HCT116 (cell line): ENCODE measurements around the gene ARHGAP23. TPM values are rescaled to one million over a fixed set of nuclear protein-coding genes. Genes with fewer than 3 reads are reported as not detected.
A peak's percentile ranks its signal among the peaks of the same experiment; 100 is the strongest.
"Not testable (repeated sequence)": the region's sequence is repeated elsewhere in the genome, so short reads cannot be mapped to it uniquely, and the experiment has no call there.

Experiments used
- ATAC-seq: fragments of 200-7000 bp; cut with Tn5 transposase; 2 replicates; pipeline ENCODE4 v1.9.1; 2020; ENCODE audit warnings: mild to moderate bottlenecking, moderate library complexity
- BruUV-seq: library from RNA; stranded (reverse); fragments of 400-500 nt; replicated peaks from 2 replicates; lab custom pipeline; 2021; lab: Mats Ljungman, UMichigan
- CTCF ChIA-PET: fragments of 300-600 bp; sonication (Branson Sonifier 250); formaldehyde crosslinking; loops from one replicate; lab custom pipeline; 2021; ENCODE audit warnings: antibody characterized with exemption; lab: Charles Lee
- POLR2A ChIA-PET: fragments of 300-600, 350-600 bp; sonication (Branson Sonifier 250); formaldehyde crosslinking; loops from one replicate; lab custom pipeline; 2021; ENCODE audit warnings: antibody characterized with exemption; lab: Charles Lee
- RAD21 ChIA-PET, 2 experiments: fragments of 300-600 bp; sonication (Branson Sonifier 250); formaldehyde crosslinking; loops; one replicate each; lab custom pipeline; 2023; ENCODE audit warnings: low total read pairs in 2 of 2; ENCODE audit not compliant: uncharacterized antibody in 2 of 2, unreplicated experiment in 2 of 2, low non-redundant PET in 1 of 2; lab: Charles Lee
- DNase-seq: peaks from one replicate; pipeline ENCODE4 v3.0.0-alpha.2; 2010; ENCODE audit warnings: low read depth, low spot score
- H2AFZ ChIP-seq: fragments of 200-600 bp; shearing (Covaris generic), sonication (generic); 2 replicates; pipeline ENCODE4 v1.6.1; 2017; ENCODE audit warnings: low read depth, mixed run types, mixed read lengths, antibody characterized with exemption, low read length; ENCODE audit not compliant: poor library complexity, severe bottlenecking
- H3K27ac ChIP-seq: 2 replicates; pipeline ENCODE4 v1.5.1; 2012; ENCODE audit warnings: low read depth, low read length
- H3K27me3 ChIP-seq: fragments of 200-600 bp; sonication (generic); 2 replicates; pipeline ENCODE4 v1.6.1; 2016; ENCODE audit warnings: mixed run types, low read length, mixed read lengths; ENCODE audit not compliant: insufficient read depth
- H3K36me3 ChIP-seq, 2 experiments: fragments of 200-500 bp in 1 of 2; fragments of 200-600 bp in 1 of 2; sonication (Bioruptor generic) in 1 of 2; sonication (generic) in 1 of 2; 2 replicates each; pipeline versions ENCODE4 v1.5.1 to v1.6.1; 2014 to 2016; ENCODE audit warnings: low read length in 2 of 2, inconsistent platforms in 1 of 2, mixed read lengths in 1 of 2, mixed run types in 1 of 2; ENCODE audit not compliant: insufficient read depth in 2 of 2, control insufficient read depth in 1 of 2
- H3K4me1 ChIP-seq, 2 experiments: fragments of 200-600 bp in 1 of 2; sonication (generic) in 1 of 2; 2 replicates each; pipeline versions ENCODE4 v1.5.1 to v1.6.1; 2012 to 2017; ENCODE audit warnings: low read length in 2 of 2, inconsistent platforms in 1 of 2, mild to moderate bottlenecking in 1 of 2, mixed read lengths in 1 of 2, mixed run types in 1 of 2, moderate library complexity in 1 of 2; ENCODE audit not compliant: insufficient read depth in 2 of 2, control insufficient read depth in 1 of 2
- H3K4me2 ChIP-seq: fragments of 200-600 bp; sonication (generic); 2 replicates; pipeline ENCODE4 v1.6.1; 2017; ENCODE audit warnings: mixed run types, low read length, mixed read lengths
- H3K4me3 ChIP-seq, 2 experiments: fragments of 200-600 bp in 1 of 2; sonication (generic) in 1 of 2; replicated peaks in 1 of 2; 2 replicates each; pipeline ENCODE4 v1.5.1; 2011 to 2016; ENCODE audit warnings: low read length in 2 of 2, control low read depth in 1 of 2, low read depth in 1 of 2, mild to moderate bottlenecking in 1 of 2, mixed read lengths in 1 of 2, mixed run types in 1 of 2
- H3K79me2 ChIP-seq: fragments of 200-600 bp; sonication (generic); 2 replicates; pipeline ENCODE4 v1.6.1; 2017; ENCODE audit warnings: mild to moderate bottlenecking, mixed run types, low read length, moderate library complexity, mixed read lengths; ENCODE audit not compliant: insufficient read depth
- H3K9ac ChIP-seq: fragments of 200-600 bp; sonication (generic); 2 replicates; pipeline ENCODE4 v1.6.1; 2016; ENCODE audit warnings: low read length, mixed read lengths
- H3K9me2 ChIP-seq: fragments of 200-600 bp; sonication (generic), shearing (Covaris generic); 2 replicates; pipeline ENCODE4 v1.6.1; 2017; ENCODE audit warnings: mixed run types, mild to moderate bottlenecking, moderate library complexity; ENCODE audit not compliant: insufficient read depth
- H3K9me3 ChIP-seq, 2 experiments: fragments of 200-500 bp in 1 of 2; fragments of 200-600 bp in 1 of 2; sonication (Bioruptor generic) in 1 of 2; sonication (generic) in 1 of 2; 2 replicates each; pipeline ENCODE4 v1.6.1; 2014 to 2017; ENCODE audit warnings: low read length in 2 of 2, mixed read lengths in 2 of 2, inconsistent platforms in 1 of 2, low read depth in 1 of 2, mild to moderate bottlenecking in 1 of 2, mixed run types in 1 of 2, moderate library complexity in 1 of 2; ENCODE audit not compliant: control insufficient read depth in 1 of 2, insufficient read depth in 1 of 2
- H4K20me1 ChIP-seq: fragments of 200-600 bp; sonication (generic), shearing (Covaris generic); 2 replicates; pipeline ENCODE4 v1.6.1; 2017; ENCODE audit warnings: mixed run types, mild to moderate bottlenecking, moderate library complexity; ENCODE audit not compliant: insufficient read depth
- CBX3 ChIP-seq: IDR thresholded peaks from 2 replicates; pipeline ENCODE4 v1.6.1; 2012; ENCODE audit warnings: low read depth
- ELF1 ChIP-seq: IDR thresholded peaks from 2 replicates; pipeline ENCODE4 v1.6.1; 2012; ENCODE audit warnings: low read depth, borderline replicate concordance
- EZH2phosphoT487 ChIP-seq: fragments of 200-600 bp; IDR thresholded peaks from 2 replicates; pipeline ENCODE4 v1.6.1; 2018; ENCODE audit warnings: antibody characterized with exemption, borderline replicate concordance
- FOSL1 ChIP-seq: IDR thresholded peaks from 2 replicates; pipeline ENCODE4 v1.6.1; 2012; ENCODE audit warnings: low read depth
- POLR2A ChIP-seq: IDR thresholded peaks from 2 replicates; pipeline ENCODE4 v1.7.0; 2011; ENCODE audit warnings: borderline replicate concordance; ENCODE audit not compliant: insufficient read depth, insufficient read length; ENCODE audit errors: extremely low read depth
- POLR2AphosphoS5 ChIP-seq: IDR thresholded peaks from 2 replicates; pipeline ENCODE4 v1.6.1; 2011; ENCODE audit warnings: mild to moderate bottlenecking, low read depth, low read length, moderate library complexity
- RAD21 ChIP-seq: IDR thresholded peaks from 2 replicates; pipeline ENCODE4 v1.6.1; 2012; ENCODE audit warnings: low read depth, mild to moderate bottlenecking
- SIN3A ChIP-seq: IDR thresholded peaks from 2 replicates; pipeline ENCODE4 v1.6.1; 2012; ENCODE audit warnings: low read depth
- SP1 ChIP-seq: IDR thresholded peaks from 2 replicates; pipeline ENCODE4 v1.6.1; 2012; ENCODE audit warnings: low read depth
- ZFX ChIP-seq: fragments of 450-650 bp; IDR thresholded peaks from 2 replicates; pipeline ENCODE4 v1.6.1; 2017
- intact Hi-C: fragments of 100-400 bp; cut with micrococcal nuclease; formaldehyde crosslinking; loops from 2 replicates; pipeline ENCODE4 v1.10.0; 2022
- total RNA-seq: library from RNA; stranded (reverse); gene quantifications from one replicate; pipeline ENCODE4 v1.2.1, GENCODE V29; 2021; ENCODE audit not compliant: unreplicated experiment
- TF ChIP-seq, protein P1 (sequence below): IDR thresholded peaks from 2 replicates; pipeline ENCODE4 v1.6.1; 2012

Gene ARHGAP23
- total RNA-seq, 1 experiment from 2014 or later: 41.0 TPM

GRCh38 chr17:38435795-38436194 lies 7.5 kb downstream of the ARHGAP23 start:
- CTCF ChIA-PET: no interaction called here
- ATAC-seq (peak; percentile 44; the same call in 1 of the 2 replicates), DNase-seq (no peak)
- H2AFZ ChIP-seq: no peak overlapping the region
- no peaks in the 10 kb centered on the region for H3K9me2 ChIP-seq
- H3K4me2 ChIP-seq: no peak overlapping the region
- H3K79me2 ChIP-seq: 0 out of 2 replicates have a peak, but pooled peaks cover 4% of the 10 kb centered on the region
- H4K20me1 ChIP-seq: no peaks in the 10 kb centered on the region
- intact Hi-C loops: loop anchor here (5.0 kb wide), 1 partner anchor 227 kb away; no protein-coding TSS in a partner anchor
- POLR2A ChIA-PET: no interaction called here
- H3K9me3 ChIP-seq: no peaks in the 10 kb centered on the region
- RAD21 ChIA-PET: no interaction called here
- H3K4me3 ChIP-seq: no peak overlapping the region
- no TSS peak for BruUV-seq
- no peaks in the 10 kb centered on the region for H3K27me3 ChIP-seq
- TF ChIP-seq POLR2AphosphoS5: no peak
- no peak for TF ChIP-seq ELF1
- no peak for TF ChIP-seq SIN3A
- TF ChIP-seq ZFX: no peak
- no peak for TF ChIP-seq SP1
- TF ChIP-seq POLR2A: no peak
- no peak for TF ChIP-seq FOSL1
- TF ChIP-seq RAD21: no peak
- no peak for TF ChIP-seq CBX3
- no peak for TF ChIP-seq EZH2phosphoT487
- TF ChIP-seq, protein P1, sequence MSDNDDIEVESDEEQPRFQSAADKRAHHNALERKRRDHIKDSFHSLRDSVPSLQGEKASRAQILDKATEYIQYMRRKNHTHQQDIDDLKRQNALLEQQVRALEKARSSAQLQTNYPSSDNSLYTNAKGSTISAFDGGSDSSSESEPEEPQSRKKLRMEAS: no peak
- H3K9ac ChIP-seq: no peak overlapping the region
- H3K4me1 ChIP-seq: no peaks in the 10 kb centered on the region
- no peak overlapping the region for H3K27ac ChIP-seq
- H3K36me3 ChIP-seq: no peaks in the 10 kb centered on the region

DNA sequence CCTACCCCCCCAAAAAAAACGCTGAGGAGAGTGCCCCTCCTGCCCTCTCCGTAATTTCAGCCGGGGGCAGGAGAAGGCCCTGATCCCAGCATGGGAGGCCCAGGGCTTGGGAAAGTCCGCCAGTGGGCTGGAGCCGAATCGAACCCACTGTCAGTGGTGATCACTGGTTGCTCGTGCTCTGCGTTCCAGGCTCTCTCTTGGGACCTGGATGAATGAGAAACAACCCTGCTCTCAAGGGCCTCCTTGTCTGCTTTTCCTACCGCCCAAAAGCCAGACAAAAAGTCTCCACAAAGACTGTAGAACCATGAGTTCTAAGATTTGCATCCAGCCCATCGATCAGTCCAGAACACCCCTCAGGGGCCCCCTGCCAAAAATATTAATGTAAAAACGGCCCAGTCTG lies 8.1 kb downstream of the ARHGAP23 start:
- POLR2A ChIA-PET: no interaction called here
- Histone ChIP-seq H3K9me2 (no peaks in the 10 kb centered on the region), H3K27ac (no peak overlapping the region), H4K20me1 (no peaks in the 10 kb centered on the region), H3K4me2 (no peak overlapping the region), H3K9ac (no peak overlapping the region), H3K27me3 (no peaks in the 10 kb centered on the region), H3K79me2 (0 out of 2 replicates have a peak, but pooled peaks cover under 1% of the 10 kb centered on the region), H3K9me3 (no peaks in the 10 kb centered on the region), H3K36me3 (no peaks in the 10 kb centered on the region), H3K4me1 (peaks cover 0 to 2% of the 10 kb centered on the region in 2 experiments; a peak in 2 of 4 replicates), H2AFZ (no peak overlapping the region), H3K4me3 (no peak overlapping the region)
- BruUV-seq: no TSS peak
- ATAC-seq: no peak
- RAD21 ChIA-PET: no interaction called here
- no peak for TF ChIP-seq ZFX
- DNase-seq: no peak
- intact Hi-C loops: loop anchor here (5.0 kb wide), 1 partner anchor 226 kb away; no protein-coding TSS in a partner anchor
- CTCF ChIA-PET: interaction anchor here (1.6 kb wide), 1 partner anchor 13 kb away, joined by 4 read pairs; no protein-coding TSS in a partner anchor

DNA sequence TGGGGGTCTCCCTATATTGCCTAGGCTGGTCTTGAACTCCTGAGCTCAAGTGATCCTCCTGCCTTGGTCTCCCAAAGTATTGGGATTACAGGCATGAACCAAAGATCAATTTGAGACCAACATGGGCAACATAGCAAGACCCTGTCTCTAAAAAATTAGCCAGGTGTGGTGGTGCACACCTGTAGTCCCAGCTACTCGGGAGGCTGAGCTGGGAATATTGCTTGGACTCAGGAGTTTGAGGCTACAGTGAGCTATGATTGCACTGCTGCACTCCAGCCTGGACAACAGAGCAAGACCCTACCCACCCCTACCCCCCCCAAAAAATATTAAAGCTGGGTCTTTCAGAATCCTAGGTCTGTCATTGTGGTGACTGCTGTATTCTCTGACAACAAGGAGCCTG lies 9.0 kb downstream of the ARHGAP23 start:
- H3K4me1 ChIP-seq: peaks cover 4 to 11% of the 10 kb centered on the region in 2 experiments
- H3K27me3 ChIP-seq, H3K9me2 ChIP-seq, H3K4me3 ChIP-seq, H4K20me1 ChIP-seq, H3K4me2 ChIP-seq, RAD21 ChIA-PET, H2AFZ ChIP-seq, POLR2A ChIA-PET, H3K27ac ChIP-seq, H3K9ac ChIP-seq, H3K9me3 ChIP-seq, H3K79me2 ChIP-seq, DNase-seq, BruUV-seq, H3K36me3 ChIP-seq, ATAC-seq: not testable (repeated sequence)
- intact Hi-C loops: loop anchor here (5.0 kb wide), 1 partner anchor 225 kb away; no protein-coding TSS in a partner anchor
- CTCF ChIA-PET: interaction anchor here (1.6 kb wide), 1 partner anchor 14 kb away, joined by 4 read pairs; no protein-coding TSS in a partner anchor
